K562 (cell line): Measurements from ENCODE around the gene KCTD13. TPM values are rescaled to one million over a fixed set of nuclear protein-coding genes. Genes with fewer than 3 reads are reported as not detected.

Experiments used
- ATAC-seq: fragments of 200-7000 bp; cut with Tn5 transposase; 3 replicates; pipeline ENCODE4 v1.9.1; 2020; ENCODE audit warnings: moderate library complexity
- BruUV-seq: library from RNA; stranded (reverse); fragments of 400-500 nt; replicated peaks from 2 replicates; lab custom pipeline; 2021; lab: Mats Ljungman, UMichigan
- CTCF ChIA-PET: fragments of 300-600 bp; formaldehyde crosslinking; extraction: SDS; loops from one replicate; lab custom pipeline; 2021; ENCODE audit warnings: low intra/inter-chr PET ratio; lab: Yijun Ruan, JAX
- POLR2A ChIA-PET: fragments of 300-600, 350-650 bp; sonication (Branson Sonifier 250); formaldehyde crosslinking; extraction: SDS; loops from one replicate; lab custom pipeline; 2021; ENCODE audit warnings: antibody characterized with exemption, inconsistent platforms; lab: Yijun Ruan, JAX
- DNase-seq, 4 experiments: peaks; one replicate each; pipeline versions ENCODE4 v3.0.0 to v3.0.0-alpha.2; 2011 to 2018; ENCODE audit warnings: low spot score in 3 of 4, mixed read lengths in 3 of 4; ENCODE audit errors: extremely low read depth in 1 of 4
- FAIRE-seq: peaks from 2 replicates; lab custom pipeline; 2011; peaks lifted over from hg19 to GRCh38; lab: Jason Lieb, UNC
- H2AFZ ChIP-seq: 2 replicates; pipeline ENCODE4 v1.6.0; 2011; ENCODE audit warnings: low read depth, low read length, control low read depth, inconsistent platforms
- H3K27ac ChIP-seq: fragments of 200-600 bp; 3 replicates; pipeline ENCODE4 v1.8.0; 2011; ENCODE audit warnings: low read depth, mild to moderate bottlenecking, control low read depth, inconsistent platforms, low read length, moderate library complexity, mixed read lengths; ENCODE audit errors: extremely low read depth
- H3K27me3 ChIP-seq, 2 experiments: fragments of 300-600 bp in 1 of 2; 2 replicates in 1 of 2; 3 replicates in 1 of 2; pipeline versions ENCODE4 v1.6.0 to v1.8.0; 2011; ENCODE audit warnings: inconsistent platforms in 2 of 2, low read length in 2 of 2, mild to moderate bottlenecking in 1 of 2, mixed read lengths in 1 of 2, moderate library complexity in 1 of 2; ENCODE audit not compliant: control insufficient read depth in 2 of 2, insufficient read depth in 2 of 2
- H3K36me3 ChIP-seq: fragments of 300-600 bp; 3 replicates; pipeline ENCODE4 v1.8.0; 2011; ENCODE audit warnings: mild to moderate bottlenecking, low read length, inconsistent platforms; ENCODE audit not compliant: control insufficient read depth, insufficient read depth
- H3K4me1 ChIP-seq, 2 experiments: fragments of 200-600 bp in 1 of 2; replicated peaks in 1 of 2; 2 replicates in 1 of 2; 3 replicates in 1 of 2; pipeline versions ENCODE4 v1.5.1 to v1.8.0; 2011; ENCODE audit warnings: inconsistent platforms in 2 of 2, low read length in 2 of 2, mild to moderate bottlenecking in 1 of 2, mixed read lengths in 1 of 2, moderate library complexity in 1 of 2; ENCODE audit not compliant: control insufficient read depth in 2 of 2, insufficient read depth in 2 of 2
- H3K4me2 ChIP-seq: 2 replicates; pipeline ENCODE4 v1.6.1; 2011; ENCODE audit warnings: low read length, control low read depth, inconsistent platforms, mixed read lengths; ENCODE audit not compliant: insufficient read depth
- H3K4me3 ChIP-seq: fragments of 200-600 bp; sonication (generic), shearing (Covaris generic); 2 replicates; pipeline ENCODE4 v1.5.1; 2016; ENCODE audit warnings: control low read depth, inconsistent platforms
- H3K79me2 ChIP-seq: fragments of 200-600 bp; 3 replicates; pipeline ENCODE4 v1.8.0; 2011; ENCODE audit warnings: low read length, inconsistent platforms; ENCODE audit not compliant: control insufficient read depth, insufficient read depth
- H3K9ac ChIP-seq, 2 experiments: 2 replicates each; pipeline versions ENCODE4 v1.6.0 to v1.6.1; 2011; ENCODE audit warnings: low read depth in 2 of 2, low read length in 2 of 2, control low read depth in 1 of 2, inconsistent platforms in 1 of 2, mild to moderate bottlenecking in 1 of 2, mixed read lengths in 1 of 2; ENCODE audit not compliant: insufficient read depth in 1 of 2
- H3K9me1 ChIP-seq: one replicate; pipeline ENCODE4 v1.6.0; 2011; ENCODE audit warnings: inconsistent platforms, mild to moderate bottlenecking, low read length, moderate library complexity; ENCODE audit not compliant: control insufficient read depth, insufficient read depth
- H3K9me3 ChIP-seq: replicated peaks from 2 replicates; pipeline ENCODE4 v1.5.1; 2011; ENCODE audit warnings: low read depth, low read length, inconsistent platforms; ENCODE audit not compliant: control insufficient read depth, insufficient read depth
- H4K20me1 ChIP-seq: replicated peaks from 2 replicates; pipeline ENCODE4 v1.6.1; 2011; ENCODE audit warnings: low read length, inconsistent platforms, mixed read lengths; ENCODE audit not compliant: control insufficient read depth, insufficient read depth
- KLF6 ChIP-seq: fragments of 250-450 bp; sonication (Bioruptor Pico); IDR thresholded peaks from 2 replicates; pipeline ENCODE4 v1.4.0; 2020; ENCODE audit warnings: mild to moderate bottlenecking, moderate library complexity, borderline replicate concordance
- PPARD ChIP-seq: fragments of 250-450 bp; sonication (Bioruptor Pico); IDR thresholded peaks from 2 replicates; pipeline ENCODE4 v1.8.0; 2022; ENCODE audit warnings: inconsistent platforms, mild to moderate bottlenecking, moderate library complexity
- ZBTB26 ChIP-seq: fragments of 450-650 bp; formaldehyde crosslinking; IDR thresholded peaks from 2 replicates; pipeline ENCODE4 v1.4.0; 2022; ENCODE audit warnings: missing genetic modification characterization
- WGBS: fragments of 100-300 bp; shearing (Covaris generic); methylation state at CpG from one replicate; pipeline ENCODE4 v1.1.6; 2016; ENCODE audit warnings: low coverage, mixed read lengths; ENCODE audit not compliant: insufficient coverage; ENCODE audit errors: missing lambda C conversion rate; 5-methylcytosine and 5-hydroxymethylcytosine counted together
- in situ Hi-C: fragments of 300-500 bp; cut with MboI; formaldehyde crosslinking; loops from 4 replicates; pipeline ENCODE4 v1.15.0; 2018; ENCODE audit warnings: inconsistent platforms, mixed read lengths
- intact Hi-C: fragments of 100-400 bp; cut with micrococcal nuclease; formaldehyde crosslinking; loops from 2 replicates; pipeline ENCODE4 v1.14.2; 2022
- polyA plus RNA-seq, 8 experiments: library from polyadenylated mRNA; depleted of rRNA in 4 of 8; stranded (reverse) in 5 of 8; unstranded in 3 of 8; fragments of >200 nt; fragmentation: Nextera tagmentation in 2 of 8; fragmentation: Illumina TruSeq in 1 of 8; extraction: Ambion mirVana in 2 of 8; extraction: Trizol in 1 of 8; gene quantifications; 2 replicates each; pipeline versions ENCODE4 v1.2.1 to v1.2.3, GENCODE V29; 2011 to 2014; ENCODE audit warnings: inconsistent platforms in 1 of 8, missing spikeins in 1 of 8
- total RNA-seq, 7 experiments: library from RNA; depleted of rRNA in 6 of 7; stranded (reverse); fragments of >200 nt in 6 of 7; fragmentation: Illumina TruSeq in 2 of 7; extraction: Trizol in 2 of 7; gene quantifications; 2 replicates each; pipeline versions ENCODE4 v1.2.1 to v1.2.3, GENCODE V29; 2011 to 2021; ENCODE audit warnings: low replicate concordance in 1 of 7

Gene KCTD13
- total and polyA plus RNA-seq, 9 of the 15 experiments (the other 6 are each of a cell fraction or from before 2014, with no cell fraction given), result 1.0 to 20.6 (median 9.8) TPM

GRCh38 chr16:29900888-29901606 lies 25.0 kb downstream of the KCTD13 start:
- H2AFZ ChIP-seq, result 0 out of 2 replicates have a peak overlapping the region, but pooled peaks have one; percentile 68
- WGBS, result 42% methylated on average over 13 of the region's 31 CpGs
- H3K4me2 ChIP-seq, result peak overlapping the region; percentile 74; the same call in 1 of the 2 replicates
- DNase-seq (no peak), ATAC-seq (no peak), FAIRE-seq (no peak)
- ChIA-PET CTCF (no interaction called here), POLR2A (interaction anchor here (0.6 to 1.8 kb wide), 6 partner anchors 10 to 210 kb away, joined by 3 to 5 read pairs (median 4); partner anchors contain the start of gene TAOK2)
- H3K27ac ChIP-seq, result no peak overlapping the region
- H4K20me1 ChIP-seq, result peaks cover 9% of the 10 kb centered on the region; the same call in 1 of the 2 replicates
- TF ChIP-seq ZBTB26 (CRISPR knock-in tag), result 0 out of 2 replicates have a peak, but pooled peaks have one; percentile 47
- no peak for TF ChIP-seq PPARD (CRISPR knock-in tag)
- no peak for TF ChIP-seq KLF6
- H3K36me3 ChIP-seq, result no peaks in the 10 kb centered on the region
- no peaks in the 10 kb centered on the region for H3K9me3 ChIP-seq
- in situ Hi-C loops, result no loop called here
- peaks cover 3% of the 10 kb centered on the region for H3K9me1 ChIP-seq
- H3K27me3 ChIP-seq, result peaks cover 9 to 17% of the 10 kb centered on the region in 2 experiments
- H3K9ac ChIP-seq, result no peak overlapping the region
- H3K4me1 ChIP-seq, result peaks cover 0 to 35% of the 10 kb centered on the region in 2 experiments; a peak in 3 of 5 replicates
- H3K4me3 ChIP-seq, result no peak overlapping the region; the same call in 1 of the 2 replicates
- intact Hi-C loops, result no loop called here
- H3K79me2 ChIP-seq, result no peaks in the 10 kb centered on the region
- no TSS peak for BruUV-seq
